H9 (cell line): ENCODE data around the gene SOCS3. TPM values are rescaled to one million over a fixed set of nuclear protein-coding genes. Genes with fewer than 3 reads are reported as not detected.

ENCODE experiments used
- DNase-seq: peaks from one replicate; pipeline ENCODE4 v3.0.0-alpha.2; 2017
- H2AFZ ChIP-seq: one replicate; pipeline ENCODE4 v1.6.1; 2013; ENCODE audit warnings: mild to moderate bottlenecking, low read length, control low read depth, moderate library complexity
- H2AK5ac ChIP-seq: 2 replicates; pipeline ENCODE4 v1.6.1; 2013; ENCODE audit warnings: low read length, control low read depth, mixed read lengths; ENCODE audit not compliant: insufficient read length
- H2BK120ac ChIP-seq: one replicate; pipeline ENCODE4 v1.6.1; 2013; ENCODE audit warnings: low read depth, mild to moderate bottlenecking, low read length, control low read depth, inconsistent platforms; ENCODE audit not compliant: poor library complexity, severe bottlenecking
- H2BK12ac ChIP-seq: 2 replicates; pipeline ENCODE4 v1.6.1; 2013; ENCODE audit warnings: low read length, control low read depth, mixed read lengths, low read depth; ENCODE audit not compliant: insufficient read length
- H2BK15ac ChIP-seq: 2 replicates; pipeline ENCODE4 v1.6.1; 2013; ENCODE audit warnings: low read depth, low read length, control low read depth
- H2BK20ac ChIP-seq: one replicate; pipeline ENCODE4 v1.6.1; 2013; ENCODE audit warnings: low read depth, mild to moderate bottlenecking, low read length, control low read depth, inconsistent platforms; ENCODE audit not compliant: poor library complexity, severe bottlenecking
- H2BK5ac ChIP-seq: 2 replicates; pipeline ENCODE4 v1.6.1; 2013; ENCODE audit warnings: low read length, control low read depth, mixed read lengths; ENCODE audit not compliant: insufficient read length
- H3K14ac ChIP-seq: 2 replicates; pipeline ENCODE4 v1.6.1; 2013; ENCODE audit warnings: low read length, control low read depth; ENCODE audit not compliant: insufficient read depth
- H3K18ac ChIP-seq: 2 replicates; pipeline ENCODE4 v1.6.1; 2013; ENCODE audit warnings: low read depth, mild to moderate bottlenecking, mixed read lengths, low read length, control low read depth; ENCODE audit not compliant: insufficient read length
- H3K23ac ChIP-seq: 2 replicates; pipeline ENCODE4 v1.6.1; 2013; ENCODE audit warnings: low read length, control low read depth, mixed read lengths, low read depth; ENCODE audit not compliant: insufficient read length
- H3K23me2 ChIP-seq: 2 replicates; pipeline ENCODE4 v1.6.1; 2013; ENCODE audit warnings: low read depth, mild to moderate bottlenecking, mixed read lengths, low read length, control low read depth; ENCODE audit not compliant: insufficient read length, poor library complexity, severe bottlenecking
- H3K27ac ChIP-seq: 2 replicates; pipeline ENCODE4 v1.5.1; 2013; ENCODE audit warnings: low read length, control low read depth, mixed read lengths, low read depth; ENCODE audit not compliant: insufficient read length
- H3K27me3 ChIP-seq: 2 replicates; pipeline ENCODE4 v1.6.1; 2013; ENCODE audit warnings: low read length, control low read depth, inconsistent platforms; ENCODE audit not compliant: insufficient read depth
- H3K4ac ChIP-seq: 2 replicates; pipeline ENCODE4 v1.6.1; 2013; ENCODE audit warnings: low read depth, mild to moderate bottlenecking, control low read depth, inconsistent platforms, low read length, moderate library complexity
- H3K4me1 ChIP-seq: 2 replicates; pipeline ENCODE4 v1.6.1; 2013; ENCODE audit warnings: low read length, control low read depth, inconsistent platforms; ENCODE audit not compliant: insufficient read depth
- H3K4me2 ChIP-seq: 2 replicates; pipeline ENCODE4 v1.6.1; 2013; ENCODE audit warnings: low read length, control low read depth, mixed read lengths; ENCODE audit not compliant: insufficient read length, insufficient read depth
- H3K56ac ChIP-seq: 2 replicates; pipeline ENCODE4 v1.6.1; 2013; ENCODE audit warnings: low read depth, mild to moderate bottlenecking, mixed read lengths, low read length, control low read depth; ENCODE audit not compliant: insufficient read length
- H3K79me1 ChIP-seq: 2 replicates; pipeline ENCODE4 v1.6.1; 2013; ENCODE audit warnings: low read depth, mild to moderate bottlenecking, moderate library complexity, low read length, control low read depth, inconsistent platforms; ENCODE audit not compliant: insufficient read depth, poor library complexity, severe bottlenecking
- H3K79me2 ChIP-seq: 2 replicates; pipeline ENCODE4 v1.6.1; 2013; ENCODE audit warnings: low read length, control low read depth, inconsistent platforms; ENCODE audit not compliant: insufficient read depth
- H3K9ac ChIP-seq: 2 replicates; pipeline ENCODE4 v1.6.1; 2013; ENCODE audit warnings: low read length, control low read depth, mixed read lengths; ENCODE audit not compliant: insufficient read length; ENCODE audit errors: extremely low read depth
- H3K9me3 ChIP-seq: one replicate; pipeline ENCODE4 v1.6.1; 2013; ENCODE audit warnings: low read depth, low read length, inconsistent platforms; ENCODE audit not compliant: control insufficient read depth
- H3T11ph ChIP-seq: one replicate; pipeline ENCODE4 v1.6.1; 2013; ENCODE audit warnings: mild to moderate bottlenecking, low read length, control low read depth, inconsistent platforms
- H4K20me1 ChIP-seq: one replicate; pipeline ENCODE4 v1.6.1; 2013; ENCODE audit not compliant: control insufficient read depth, insufficient read length, insufficient read depth
- H4K5ac ChIP-seq: 2 replicates; pipeline ENCODE4 v1.6.1; 2013; ENCODE audit warnings: low read depth, mild to moderate bottlenecking, mixed read lengths, low read length, control low read depth; ENCODE audit not compliant: insufficient read length
- H4K8ac ChIP-seq: replicated peaks from 2 replicates; pipeline ENCODE4 v1.6.1; 2013; ENCODE audit warnings: low read length, control low read depth, mixed read lengths, low read depth; ENCODE audit not compliant: insufficient read length
- H4K91ac ChIP-seq: 2 replicates; pipeline ENCODE4 v1.6.1; 2013; ENCODE audit warnings: low read depth, mild to moderate bottlenecking, moderate library complexity, mixed read lengths, low read length, control low read depth; ENCODE audit not compliant: insufficient read length
- H3K27ac Mint-ChIP-seq, 3 experiments: 2 replicates in 2 of 3; 3 replicates in 1 of 3; pipeline ENCODE4 v1.8.0; 2020 to 2021; ENCODE audit warnings: mixed read lengths in 3 of 3, mild to moderate bottlenecking in 1 of 3, moderate library complexity in 1 of 3
- H3K27me3 Mint-ChIP-seq: 2 replicates; pipeline ENCODE4 v1.8.0; 2021; ENCODE audit warnings: low read depth, mild to moderate bottlenecking, moderate library complexity, mixed read lengths
- H3K36me3 Mint-ChIP-seq, 3 experiments: 2 replicates in 2 of 3; 3 replicates in 1 of 3; pipeline ENCODE4 v1.8.0; 2020 to 2021; ENCODE audit warnings: low read depth in 3 of 3, mixed read lengths in 3 of 3; ENCODE audit not compliant: insufficient read depth in 1 of 3
- H3K4me1 Mint-ChIP-seq, 2 experiments: 2 replicates each; pipeline ENCODE4 v1.8.0; 2020; ENCODE audit warnings: mixed read lengths in 2 of 2
- H3K4me3 Mint-ChIP-seq, 2 experiments: 2 replicates in 1 of 2; 3 replicates in 1 of 2; pipeline ENCODE4 v1.8.0; 2020 to 2021; ENCODE audit warnings: mild to moderate bottlenecking in 2 of 2, mixed read lengths in 2 of 2, moderate library complexity in 1 of 2
- H3K9me3 Mint-ChIP-seq, 2 experiments: 2 replicates in 1 of 2; 3 replicates in 1 of 2; pipeline ENCODE4 v1.8.0; 2020; ENCODE audit warnings: mild to moderate bottlenecking in 2 of 2, mixed read lengths in 2 of 2, moderate library complexity in 1 of 2
- WGBS: extraction: QIAGEN DNeasy Blood & Tissue Kit; methylation state at CpG from one replicate; pipeline ENCODE4 v1.1.7; 2013; ENCODE audit warnings: missing lambda C conversion rate, low lambda C conversion rate, mixed read lengths; ENCODE audit not compliant: insufficient read length; ENCODE audit errors: extremely low coverage; 5-methylcytosine and 5-hydroxymethylcytosine counted together
- total RNA-seq: library from RNA; stranded (reverse); gene quantifications from 2 replicates; pipeline ENCODE4 v1.2.1, GENCODE V29; 2021
- TF ChIP-seq, protein P1 (sequence below): fragments of 200-600 bp; sonication (generic); conservative IDR thresholded peaks from 3 replicates; pipeline ENCODE4 v1.8.0; 2021; ENCODE audit warnings: antibody characterized with exemption, mild to moderate bottlenecking

Gene SOCS3
- total RNA-seq, 1 experiment from 2014 or later = 9.5 TPM

DNA sequence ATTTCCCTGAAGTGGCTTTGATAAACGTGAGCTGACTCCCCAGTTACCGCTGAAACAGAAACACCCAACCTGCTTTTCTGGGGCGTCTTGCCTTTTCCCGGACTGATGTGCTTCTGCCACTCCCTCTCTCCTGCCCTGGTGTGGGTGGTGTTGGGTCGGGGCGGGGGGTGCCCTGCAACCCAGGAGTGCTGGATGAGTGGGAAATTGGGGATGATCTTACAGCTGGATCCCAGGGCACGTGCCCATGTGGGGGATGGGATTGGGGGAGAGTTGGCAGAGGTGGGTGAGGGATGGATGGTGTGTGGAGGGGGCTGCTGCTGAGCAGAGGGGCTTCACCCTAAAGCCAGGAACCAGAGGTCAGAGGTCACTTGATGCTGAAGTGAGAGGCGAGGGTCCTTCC is 47.0 kb upstream of the SOCS3 start:
- TF ChIP-seq, protein P1, sequence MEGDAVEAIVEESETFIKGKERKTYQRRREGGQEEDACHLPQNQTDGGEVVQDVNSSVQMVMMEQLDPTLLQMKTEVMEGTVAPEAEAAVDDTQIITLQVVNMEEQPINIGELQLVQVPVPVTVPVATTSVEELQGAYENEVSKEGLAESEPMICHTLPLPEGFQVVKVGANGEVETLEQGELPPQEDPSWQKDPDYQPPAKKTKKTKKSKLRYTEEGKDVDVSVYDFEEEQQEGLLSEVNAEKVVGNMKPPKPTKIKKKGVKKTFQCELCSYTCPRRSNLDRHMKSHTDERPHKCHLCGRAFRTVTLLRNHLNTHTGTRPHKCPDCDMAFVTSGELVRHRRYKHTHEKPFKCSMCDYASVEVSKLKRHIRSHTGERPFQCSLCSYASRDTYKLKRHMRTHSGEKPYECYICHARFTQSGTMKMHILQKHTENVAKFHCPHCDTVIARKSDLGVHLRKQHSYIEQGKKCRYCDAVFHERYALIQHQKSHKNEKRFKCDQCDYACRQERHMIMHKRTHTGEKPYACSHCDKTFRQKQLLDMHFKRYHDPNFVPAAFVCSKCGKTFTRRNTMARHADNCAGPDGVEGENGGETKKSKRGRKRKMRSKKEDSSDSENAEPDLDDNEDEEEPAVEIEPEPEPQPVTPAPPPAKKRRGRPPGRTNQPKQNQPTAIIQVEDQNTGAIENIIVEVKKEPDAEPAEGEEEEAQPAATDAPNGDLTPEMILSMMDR = no peak
- no peak overlapping the region for H3K56ac ChIP-seq
- no peak overlapping the region for H4K91ac ChIP-seq
- H3K9ac ChIP-seq = no peak overlapping the region
- no peak overlapping the region for H3K23ac ChIP-seq
- no peak overlapping the region for H3K27ac ChIP-seq
- H2BK5ac ChIP-seq = no peak overlapping the region
- no peak overlapping the region for H2BK15ac ChIP-seq
- H4K5ac ChIP-seq = no peak overlapping the region
- H3K4me2 ChIP-seq = no peak overlapping the region
- Mint-ChIP-seq H3K27ac (peak overlapping the region; percentile 11 to 70 (median 34); a peak in 3 of 7 replicates), H3K4me3 (no peak overlapping the region; a peak in 1 of 5 replicates), H3K9me3 (no peaks in the 10 kb centered on the region), H3K4me1 (peaks cover 16 to 19% of the 10 kb centered on the region in 2 experiments), H3K36me3 (peaks cover 29 to 54% (median 39%) of the 10 kb centered on the region in 3 experiments; a peak in 6 of 7 replicates), H3K27me3 (no peaks in the 10 kb centered on the region)
- no peak overlapping the region for H3T11ph ChIP-seq
- H4K20me1 ChIP-seq = peaks cover 3% of the 10 kb centered on the region
- no peaks in the 10 kb centered on the region for H3K9me3 ChIP-seq
- H3K23me2 ChIP-seq = no peaks in the 10 kb centered on the region
- peaks cover 5% of the 10 kb centered on the region for H3K79me1 ChIP-seq
- no peak overlapping the region for H2BK120ac ChIP-seq
- no peak overlapping the region for H4K8ac ChIP-seq
- peaks cover 6% of the 10 kb centered on the region; the same call in 1 of the 2 replicates for H3K79me2 ChIP-seq
- H3K14ac ChIP-seq = no peak overlapping the region
- no peak overlapping the region for H2AK5ac ChIP-seq
- H3K27me3 ChIP-seq = no peaks in the 10 kb centered on the region
- H2AFZ ChIP-seq = no peak overlapping the region
- H2BK20ac ChIP-seq = no peak overlapping the region
- no CpG with 5 or more reads among the region's 8 CpGs for WGBS
- no peak overlapping the region for H2BK12ac ChIP-seq
- H3K18ac ChIP-seq = no peak overlapping the region
- no peak overlapping the region for H3K4ac ChIP-seq
- no peaks in the 10 kb centered on the region for H3K4me1 ChIP-seq
- no peak for DNase-seq
